ENCODE measurements around the gene SMARCC2. TPM values are rescaled to one million over a fixed set of nuclear protein-coding genes. Genes with fewer than 3 reads are reported as not detected.
"Not testable (repeated sequence)": the region's sequence is repeated elsewhere in the genome, so short reads cannot be mapped to it uniquely, and the experiment has no call there.

Gene SMARCC2
- total RNA-seq, 2 experiments from 2014 or later: 68.3 to 137 TPM

GRCh38 chr12:56118688-56119357 is 70.5 kb downstream of the SMARCC2 start:
- H2AFZ ChIP-seq (ENCODE audit: low read length): no peak overlapping the region; the same call in 1 of the 2 replicates
- intact Hi-C loops (cut with micrococcal nuclease; ENCODE audit: unreplicated experiment): loop anchor here (1.0 to 10.0 kb wide), 10 partner anchors 7 to 516 kb away; partner anchors contain the start of genes ANKRD52, BAZ2A, MYL6B and NABP2
- CTCF ChIA-PET (ENCODE audit: unreplicated experiment): interaction anchor here (0.6 to 2.6 kb wide), 5 partner anchors 9 to 441 kb away, joined by 3 to 23 read pairs (median 4); partner anchors contain the start of genes ESYT1 and SMARCC2

GRCh38 chr12:56117778-56118687 is 71.2 kb downstream of the SMARCC2 start, which contains the start of gene ZC3H10:
Gene ZC3H10, plus strand, starts transcription at chr12:56118266. Its CDS starts 2,297 bp downstream, at chr12:56120563.
- CTCF ChIA-PET (ENCODE audit: unreplicated experiment): interaction anchor here (0.6 to 2.6 kb wide), 5 partner anchors 9 to 440 kb away, joined by 3 to 23 read pairs (median 4); partner anchors contain the start of genes ESYT1 and SMARCC2
- peak; percentile 100 for DNase-seq (ENCODE audit: low spot score)
- Histone ChIP-seq H3K4me1 (ENCODE audit: insufficient read depth, low read length, poor library complexity, severe bottlenecking) (peaks cover 26% of the 10 kb centered on the region), H3K27ac (ENCODE audit: low read depth, low read length, poor library complexity, severe bottlenecking) (peak within 1 kb of the TSS; percentile 94), H4K20me1 (ENCODE audit: insufficient read depth, low read length) (no peaks in the 10 kb centered on the region), H3K9me3 (ENCODE audit: low read length) (no peaks in the 10 kb centered on the region), H3K36me3 (ENCODE audit: insufficient read depth, low read length) (peaks cover 60% of the 10 kb centered on the region), H3K9me2 (ENCODE audit: insufficient read depth, low read length) (no peaks in the 10 kb centered on the region), H3K4me2 (ENCODE audit: low read length) (peak within 1 kb of the TSS; percentile 85), H3K79me2 (ENCODE audit: insufficient read depth, low read depth, low read length) (peaks cover 16% of the 10 kb centered on the region), H3K4me3 (ENCODE audit: low read depth, low read length, poor library complexity, severe bottlenecking) (peak within 1 kb of the TSS; percentile 91), H2AFZ (ENCODE audit: low read length) (no peak within 1 kb of the TSS; the same call in 1 of the 2 replicates)
- peak; percentile 64 for TF ChIP-seq CTCF (conservative IDR thresholded peaks at IDR 0.05; ENCODE audit: low read length)
- no peak for TF ChIP-seq EZH2phosphoT487 (IDR thresholded peaks at IDR 0.05; ENCODE audit: borderline replicate concordance, low read depth, low read length)
- BruUV-seq (replicated peaks): no TSS peak
- POLR2A ChIA-PET: interaction anchor here (0.6 to 5.7 kb wide), 18 partner anchors 10 to 301 kb away, joined by 3 to 64 read pairs (median 4); partner anchors contain the start of genes ESYT1, PA2G4, RNF41 and SARNP
- intact Hi-C loops (cut with micrococcal nuclease; ENCODE audit: unreplicated experiment): loop anchor here (1.0 to 10.0 kb wide), 6 partner anchors 8 to 517 kb away; partner anchors contain the start of gene BAZ2A

More at GRCh38 chr12:56118688-56119357, 70.5 kb downstream of the SMARCC2 start:
- no peaks in the 10 kb centered on the region for H3K9me3 ChIP-seq (ENCODE audit: low read length)
- peaks cover 52% of the 10 kb centered on the region for H3K36me3 ChIP-seq (ENCODE audit: insufficient read depth, low read length)
- no peaks in the 10 kb centered on the region for H3K9me2 ChIP-seq (ENCODE audit: insufficient read depth, low read length)
- H3K4me2 ChIP-seq (ENCODE audit: low read length): peak overlapping the region; percentile 85
- H3K4me1 ChIP-seq (ENCODE audit: insufficient read depth, low read length, poor library complexity, severe bottlenecking): peaks cover 27% of the 10 kb centered on the region
- H3K4me3 ChIP-seq (ENCODE audit: low read depth, low read length, poor library complexity, severe bottlenecking): peak overlapping the region; percentile 91
- no peaks in the 10 kb centered on the region for H4K20me1 ChIP-seq (ENCODE audit: insufficient read depth, low read length)
- POLR2A ChIA-PET: interaction anchor here (0.6 to 5.7 kb wide), 16 partner anchors 10 to 342 kb away, joined by 3 to 64 read pairs (median 3); partner anchors contain the start of genes ESYT1, PA2G4, RNF41 and SARNP
- peak overlapping the region; percentile 67 for H3K27ac ChIP-seq (ENCODE audit: low read depth, low read length, poor library complexity, severe bottlenecking)
- TF ChIP-seq EZH2phosphoT487 (IDR thresholded peaks at IDR 0.05; ENCODE audit: borderline replicate concordance, low read depth, low read length) (no peak), CTCF (conservative IDR thresholded peaks at IDR 0.05; ENCODE audit: low read length) (no peak)
- BruUV-seq (replicated peaks): no TSS peak
- peak; percentile 17 for DNase-seq (ENCODE audit: low spot score)
- H3K79me2 ChIP-seq (ENCODE audit: insufficient read depth, low read depth, low read length): peaks cover 16% of the 10 kb centered on the region

- not testable (repeated sequence) for H3K9me3 ChIP-seq (ENCODE audit: low read length); H2AFZ ChIP-seq (ENCODE audit: low read length); H3K9me2 ChIP-seq (ENCODE audit: insufficient read depth, low read length); H4K20me1 ChIP-seq (ENCODE audit: insufficient read depth, low read length)
- peak overlapping the region; percentile 91 for H3K4me3 ChIP-seq (ENCODE audit: low read depth, low read length, poor library complexity, severe bottlenecking)
- BruUV-seq (replicated peaks): TSS peak; percentile 97
- peak overlapping the region; percentile 71 for H3K4me2 ChIP-seq (ENCODE audit: low read length)
- H3K79me2 ChIP-seq (ENCODE audit: insufficient read depth, low read depth, low read length): peaks cover 16% of the 10 kb centered on the region
- intact Hi-C loops (cut with micrococcal nuclease; ENCODE audit: unreplicated experiment): loop anchor here (2.0 to 10.0 kb wide), 2 partner anchors 378 to 518 kb away; partner anchors contain the start of gene BAZ2A
- H3K36me3 ChIP-seq (ENCODE audit: insufficient read depth, low read length): peaks cover 65% of the 10 kb centered on the region
- peak; percentile 35 for DNase-seq (ENCODE audit: low spot score)
- CTCF ChIA-PET (ENCODE audit: unreplicated experiment): interaction anchor here (1.0 kb wide), 2 partner anchors 13 to 72 kb away, joined by 4 read pairs; partner anchors contain the start of genes PA2G4 and SMARCC2
- H3K4me1 ChIP-seq (ENCODE audit: insufficient read depth, low read length, poor library complexity, severe bottlenecking): peaks cover 26% of the 10 kb centered on the region
- POLR2A ChIA-PET: interaction anchor here (0.6 to 5.7 kb wide), 21 partner anchors 7 to 511 kb away, joined by 3 to 64 read pairs (median 4); partner anchors contain the start of genes ESYT1, PA2G4, RNF41 and SMARCC2
- H3K27ac ChIP-seq (ENCODE audit: low read depth, low read length, poor library complexity, severe bottlenecking): peak overlapping the region; percentile 94
These were observed 72.1 kb downstream of the SMARCC2 start for GRCh38 chr12:56117082-56117706.
